ENCODE data around the gene SMTN. TPM values are rescaled to one million over a fixed set of nuclear protein-coding genes. Genes with fewer than 3 reads are reported as not detected.
"Not testable (repeated sequence)": the region's sequence is repeated elsewhere in the genome, so short reads cannot be mapped to it uniquely, and the experiment has no call there.

The SMTN gene
- total RNA-seq, 1 experiment from 2014 or later, result 170 TPM

DNA sequence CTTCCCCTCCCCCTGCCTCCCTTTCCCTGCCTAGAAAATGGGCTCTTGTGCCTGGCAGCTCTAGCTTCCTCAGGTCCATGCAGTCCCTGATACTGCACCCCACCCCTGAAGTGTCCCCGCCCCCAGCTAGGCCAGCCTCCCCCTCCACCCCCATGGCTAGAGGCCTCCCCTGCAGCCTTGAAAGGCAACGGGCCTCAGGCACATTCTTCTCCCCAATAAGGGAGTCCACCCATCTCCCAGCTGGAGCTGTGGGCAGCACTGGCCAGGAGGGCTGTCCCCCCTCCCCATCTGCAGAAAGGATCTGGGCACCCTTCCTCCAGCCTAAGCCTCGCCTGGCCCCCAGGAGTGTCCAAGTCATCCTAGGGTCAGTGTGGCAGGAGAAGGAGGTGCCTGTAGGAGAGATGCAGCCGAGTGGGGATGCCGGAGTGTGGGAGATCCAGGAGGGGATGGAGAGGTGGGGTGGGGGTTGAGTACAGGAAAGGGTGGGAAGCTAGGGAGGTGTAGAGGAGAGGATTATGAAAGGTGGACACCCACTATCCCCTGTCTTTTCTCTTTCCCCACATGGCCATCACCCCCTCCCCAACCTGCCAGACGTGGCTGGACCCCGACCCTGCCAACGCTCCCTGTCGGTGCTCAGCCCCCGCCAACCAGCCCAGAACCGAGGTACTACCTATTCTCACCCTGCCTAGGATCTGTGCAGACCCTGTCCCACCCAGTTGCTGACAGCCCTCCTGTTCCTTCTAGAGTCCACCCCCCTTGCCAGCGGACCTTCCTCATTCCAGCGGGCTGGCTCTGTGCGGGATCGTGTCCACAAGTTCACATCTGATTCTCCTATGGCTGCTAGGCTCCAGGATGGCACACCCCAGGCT lies 9.3 kb downstream of the SMTN start:
- DNase-seq (ENCODE audit: low read depth), result no peak

DNA sequence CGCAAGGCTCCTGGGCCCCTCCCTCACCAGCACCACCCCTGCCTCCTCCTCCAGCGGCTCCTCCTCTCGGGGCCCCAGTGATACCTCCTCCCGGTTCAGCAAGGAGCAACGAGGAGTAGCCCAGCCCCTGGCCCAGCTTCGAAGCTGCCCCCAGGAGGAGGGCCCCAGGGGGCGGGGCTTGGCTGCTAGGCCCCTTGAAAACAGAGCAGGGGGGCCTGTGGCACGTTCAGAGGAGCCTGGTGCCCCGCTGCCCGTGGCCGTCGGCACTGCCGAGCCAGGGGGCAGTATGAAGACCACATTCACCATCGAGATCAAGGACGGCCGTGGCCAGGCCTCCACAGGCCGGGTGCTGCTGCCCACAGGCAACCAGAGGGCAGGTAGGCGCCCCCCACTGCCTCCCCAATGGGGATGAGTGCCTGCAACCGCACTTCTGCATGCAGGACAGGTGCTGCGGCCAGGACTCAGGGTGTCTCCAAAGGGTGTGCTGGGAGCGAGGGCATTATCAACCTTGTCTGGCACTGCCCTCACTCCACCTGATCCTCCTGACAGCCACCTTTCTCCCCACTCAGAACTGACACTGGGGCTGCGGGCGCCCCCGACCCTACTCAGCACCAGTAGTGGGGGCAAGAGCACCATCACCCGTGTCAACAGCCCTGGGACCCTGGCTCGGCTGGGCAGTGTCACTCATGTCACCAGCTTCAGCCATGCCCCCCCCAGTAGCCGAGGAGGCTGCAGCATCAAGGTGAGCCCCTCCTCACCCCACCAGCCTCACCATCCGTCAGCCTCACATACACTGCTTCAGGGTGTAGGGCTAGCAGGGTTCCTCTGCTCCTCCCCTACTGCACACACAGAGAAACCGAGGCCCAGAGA lies 10.2 kb downstream of the SMTN start:
- DNase-seq (ENCODE audit: low read depth), result no peak

DNA sequence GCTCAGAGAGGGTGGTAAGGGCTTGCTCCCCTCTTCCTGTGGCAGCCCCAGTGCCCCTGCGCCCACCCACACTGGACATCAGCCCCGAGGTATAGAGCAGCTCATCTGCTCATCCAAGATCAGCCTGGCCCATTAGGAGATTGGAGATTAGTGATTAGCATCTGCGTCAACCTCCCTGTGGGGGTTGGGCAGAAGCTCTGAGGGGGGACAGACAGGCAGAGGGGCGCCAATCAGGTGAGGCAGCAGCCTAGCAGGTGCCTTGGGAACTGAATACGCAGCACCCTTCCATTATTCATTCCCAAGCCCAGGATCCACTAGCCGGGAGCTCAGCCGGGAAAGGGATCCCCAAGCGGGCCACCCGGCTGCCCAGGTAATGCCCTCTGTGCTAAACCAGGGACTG lies 11.0 kb downstream of the SMTN start:
- DNase-seq (ENCODE audit: low read depth), result no peak

DNA sequence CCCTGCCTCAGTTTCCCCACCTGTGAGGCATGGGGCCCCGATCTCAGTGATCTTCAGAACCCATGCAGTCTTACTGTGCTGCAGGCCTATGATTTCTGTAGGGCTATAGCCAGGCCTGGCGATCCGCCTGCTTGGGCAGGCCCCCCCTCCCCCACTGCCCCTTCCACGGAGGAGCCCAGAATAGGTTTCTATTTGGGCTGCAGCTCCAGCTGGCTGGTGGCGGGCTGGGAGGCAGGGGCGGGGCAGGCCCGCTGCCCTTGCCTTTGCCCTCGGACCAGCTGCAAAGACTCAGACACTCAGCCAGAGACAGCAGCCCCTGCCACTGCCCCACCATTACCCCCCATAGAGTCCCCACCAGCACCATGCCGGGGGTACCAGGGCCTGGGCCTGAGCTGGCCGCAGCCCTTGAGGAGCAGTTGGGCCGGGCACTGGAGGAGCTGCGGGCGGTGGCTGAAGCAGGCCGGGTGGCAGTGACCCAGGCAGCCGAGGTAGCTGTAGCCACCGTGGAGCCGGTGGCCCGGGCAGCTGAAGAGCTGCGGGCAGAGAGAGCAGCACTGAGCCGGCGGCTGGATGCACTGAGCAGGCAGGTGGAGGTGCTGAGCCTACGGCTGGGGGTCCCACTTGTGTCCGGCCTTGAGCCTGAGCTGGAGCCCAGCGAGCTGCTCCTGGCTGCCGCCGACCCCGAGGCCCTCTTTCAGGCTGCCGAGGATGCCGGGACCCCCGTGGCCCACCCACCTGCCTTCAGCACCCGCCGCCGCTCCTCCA lies 12.2 kb downstream of the SMTN start:
- DNase-seq (ENCODE audit: low read depth), result no peak

DNA sequence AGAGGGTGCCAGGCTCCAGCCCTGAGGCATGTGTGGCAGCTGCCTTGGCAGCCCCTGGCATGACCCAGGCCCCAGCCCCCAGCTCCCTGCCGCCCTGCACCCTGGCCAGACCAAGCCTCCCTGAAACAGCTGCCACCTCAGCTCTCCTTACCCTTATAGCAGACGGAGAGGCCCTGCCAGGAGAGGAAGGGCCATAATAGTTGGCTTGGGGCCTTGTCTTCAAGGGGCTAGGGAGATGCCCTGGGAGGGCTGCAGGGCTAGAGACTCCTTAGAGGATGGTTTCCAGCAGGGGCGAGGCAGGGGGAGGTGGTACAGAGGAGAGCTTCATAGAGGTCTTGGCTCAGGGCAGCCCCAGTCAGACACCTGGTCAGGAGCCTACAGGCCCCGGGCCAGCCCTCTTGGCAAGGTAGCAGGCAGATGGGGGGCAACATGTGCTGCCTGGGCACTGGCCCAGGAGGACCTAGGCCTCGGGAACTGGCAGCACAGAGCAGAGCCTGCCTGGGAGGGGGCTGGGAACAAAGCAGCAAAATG lies 13.0 kb downstream of the SMTN start:
- DNase-seq (ENCODE audit: low read depth), result no peak

DNA sequence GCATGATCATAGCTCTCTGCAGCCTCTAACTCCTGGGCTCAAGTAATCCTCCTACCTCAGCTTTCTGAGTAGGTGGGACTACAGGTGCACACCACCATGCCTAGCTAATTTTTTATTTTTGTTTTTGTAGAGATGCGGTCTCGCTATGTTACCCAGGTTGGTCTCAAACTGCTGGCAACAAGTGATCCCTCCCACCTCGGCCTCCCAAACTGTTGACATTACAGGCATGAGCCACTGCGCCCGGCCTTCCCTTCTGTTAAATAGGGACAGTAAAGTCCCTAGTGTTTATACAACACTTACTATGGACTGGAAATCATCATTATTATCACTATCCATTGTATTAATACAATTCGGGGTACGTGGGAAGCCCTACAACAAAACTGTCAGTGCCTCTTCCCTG lies 13.6 kb downstream of the SMTN start:
- DNase-seq (ENCODE audit: low read depth), result no peak

DNA sequence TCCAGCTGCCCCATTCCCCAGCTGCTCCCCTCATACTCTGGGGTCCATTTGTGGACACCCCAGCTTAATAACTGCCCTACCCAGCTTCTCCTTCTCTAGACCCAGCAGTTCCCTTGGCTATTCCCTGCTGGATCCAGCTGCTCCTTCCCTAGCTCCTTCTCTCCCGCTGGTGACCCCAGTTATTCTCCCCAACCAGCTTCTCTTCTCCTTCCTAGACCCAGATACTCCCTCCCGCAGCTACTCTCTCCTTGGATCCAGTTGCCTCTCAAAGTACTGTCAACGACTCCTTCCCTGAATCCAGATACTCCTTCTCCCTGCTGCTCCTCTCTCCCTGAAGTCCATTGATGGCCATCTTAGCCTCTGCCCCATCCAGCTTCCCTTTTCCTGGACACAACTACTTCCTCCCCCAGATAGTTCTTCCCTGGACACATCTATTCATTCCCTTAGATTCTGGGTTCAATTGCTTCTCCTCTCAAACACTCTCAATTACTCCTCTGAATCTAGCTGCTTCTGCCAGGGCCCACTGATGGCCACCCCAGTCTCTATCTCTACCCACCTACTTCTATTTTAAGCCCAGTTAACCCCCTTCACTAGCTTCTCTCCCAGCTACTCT lies 14.6 kb downstream of the SMTN start:
- no peak for DNase-seq (ENCODE audit: low read depth)

DNA sequence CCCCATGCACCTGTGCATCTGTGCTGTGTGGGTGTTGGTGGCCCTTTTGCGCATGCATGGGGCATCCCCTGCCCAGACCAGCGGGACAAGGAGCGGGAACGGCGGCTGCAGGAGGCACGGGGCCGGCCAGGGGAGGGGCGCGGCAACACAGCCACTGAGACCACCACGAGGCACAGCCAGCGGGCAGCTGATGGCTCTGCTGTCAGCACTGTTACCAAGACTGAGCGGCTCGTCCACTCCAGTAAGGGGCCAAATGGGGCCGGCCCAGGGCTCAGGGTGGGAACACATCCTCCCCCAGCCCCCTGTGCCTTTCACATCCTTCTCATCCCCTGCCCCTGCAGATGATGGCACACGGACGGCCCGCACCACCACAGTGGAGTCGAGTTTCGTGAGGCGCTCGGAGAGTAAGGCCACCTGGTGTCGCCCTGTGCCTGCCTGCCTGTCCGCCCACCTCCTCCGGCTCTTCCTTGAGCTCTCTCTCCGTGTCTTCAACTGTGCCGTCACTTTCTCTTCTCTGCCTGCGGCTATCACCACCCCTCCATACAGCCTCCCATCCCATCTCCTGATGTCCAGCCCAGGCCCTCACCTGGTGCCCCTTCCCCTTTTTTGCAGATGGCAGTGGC lies 15.7 kb downstream of the SMTN start:
- DNase-seq (ENCODE audit: low read depth), result no peak

DNA sequence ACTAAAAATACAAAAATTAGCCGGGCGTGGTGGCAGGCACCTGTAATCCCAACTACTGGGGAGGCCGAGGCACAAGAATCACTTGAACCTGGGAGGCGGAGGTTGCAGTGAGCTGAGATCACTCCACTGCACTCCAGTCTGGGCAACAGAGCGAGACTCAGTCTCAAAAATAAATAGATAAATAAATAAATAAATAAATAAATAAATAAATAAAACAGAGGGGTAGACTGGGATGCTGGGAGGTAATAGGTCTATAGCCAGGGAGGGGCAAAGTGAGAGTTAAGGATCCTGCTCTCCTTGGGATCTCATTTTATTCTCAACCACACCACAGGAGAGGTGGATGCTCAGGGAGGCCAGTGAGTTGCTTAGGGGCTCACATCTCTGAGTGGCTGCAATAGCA lies 16.4 kb downstream of the SMTN start:
- not testable (repeated sequence) for DNase-seq (ENCODE audit: low read depth)

DNA sequence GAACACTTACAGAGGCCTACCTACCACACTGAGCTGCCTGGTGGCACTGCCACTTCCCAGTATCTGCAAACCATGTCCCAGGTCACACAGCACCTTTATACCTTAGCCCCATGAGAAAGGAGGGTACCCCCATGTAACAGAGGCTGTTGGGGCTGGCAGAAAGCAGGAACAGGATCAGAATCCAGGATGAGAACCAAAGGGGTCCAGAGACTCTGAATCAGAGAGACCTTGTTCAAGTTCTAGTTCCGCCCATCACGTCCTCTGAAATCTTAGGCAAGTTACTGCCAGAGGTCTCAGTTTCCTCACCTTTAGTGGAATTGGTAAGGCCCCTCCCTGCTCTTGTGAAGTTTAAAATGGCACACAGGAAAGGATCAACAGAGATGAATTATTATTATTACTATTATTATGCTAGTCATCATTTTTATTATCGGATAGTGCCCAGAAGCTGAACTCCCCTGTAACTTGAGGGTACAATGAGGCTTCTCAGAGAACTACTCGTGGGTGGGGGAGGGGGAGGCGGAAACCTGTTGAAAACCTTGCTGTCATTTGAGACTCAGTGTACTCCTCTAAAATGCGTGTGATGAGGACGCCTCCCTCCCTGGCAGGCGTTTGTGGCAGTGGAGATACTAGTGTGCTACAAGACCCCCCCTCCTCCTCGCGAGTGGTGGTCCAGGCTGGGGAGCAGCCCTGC lies 17.0 kb downstream of the SMTN start:
- DNase-seq (ENCODE audit: low read depth), result no peak

DNA sequence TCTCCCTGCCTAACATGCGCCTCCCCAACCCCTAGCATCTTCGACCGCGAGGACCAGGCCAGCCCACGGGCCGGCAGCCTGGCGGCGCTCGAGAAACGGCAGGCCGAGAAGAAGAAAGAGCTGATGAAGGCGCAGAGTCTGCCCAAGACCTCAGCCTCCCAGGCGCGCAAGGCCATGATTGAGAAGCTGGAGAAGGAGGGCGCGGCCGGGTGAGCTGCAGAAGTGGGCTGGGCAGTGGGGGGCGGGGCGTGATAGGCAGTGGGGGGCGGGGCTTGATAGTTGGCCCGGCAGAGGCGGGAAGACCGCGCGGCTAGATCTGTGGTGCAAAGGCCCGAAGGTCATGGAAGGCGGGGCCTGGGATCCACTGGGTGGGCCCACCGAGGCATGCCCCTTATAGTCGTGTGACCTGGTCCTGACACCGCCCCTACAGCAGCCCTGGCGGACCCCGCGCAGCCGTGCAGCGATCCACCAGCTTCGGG lies 17.6 kb downstream of the SMTN start:
- DNase-seq (ENCODE audit: low read depth), result no peak

DNA sequence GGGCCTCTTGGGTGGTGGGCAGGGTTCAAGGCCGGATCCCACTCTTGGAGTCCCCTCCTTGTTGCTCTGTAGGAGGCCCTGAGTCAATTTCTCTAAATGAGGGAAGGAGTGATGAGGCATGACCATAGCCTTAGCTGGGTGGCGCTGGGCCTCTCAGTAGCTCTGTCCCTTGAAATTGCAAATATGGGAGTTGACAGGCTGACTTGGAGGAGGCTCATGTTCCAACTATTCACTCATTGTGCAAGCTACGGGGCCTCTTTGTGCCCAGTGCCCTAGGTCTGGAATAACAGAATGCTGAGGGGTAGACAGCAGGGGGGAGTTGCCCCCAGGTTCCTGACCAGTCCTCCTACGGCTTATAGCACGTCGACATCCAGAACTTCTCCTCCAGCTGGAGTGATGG lies 18.3 kb downstream of the SMTN start:
- no peak for DNase-seq (ENCODE audit: low read depth)

DNA sequence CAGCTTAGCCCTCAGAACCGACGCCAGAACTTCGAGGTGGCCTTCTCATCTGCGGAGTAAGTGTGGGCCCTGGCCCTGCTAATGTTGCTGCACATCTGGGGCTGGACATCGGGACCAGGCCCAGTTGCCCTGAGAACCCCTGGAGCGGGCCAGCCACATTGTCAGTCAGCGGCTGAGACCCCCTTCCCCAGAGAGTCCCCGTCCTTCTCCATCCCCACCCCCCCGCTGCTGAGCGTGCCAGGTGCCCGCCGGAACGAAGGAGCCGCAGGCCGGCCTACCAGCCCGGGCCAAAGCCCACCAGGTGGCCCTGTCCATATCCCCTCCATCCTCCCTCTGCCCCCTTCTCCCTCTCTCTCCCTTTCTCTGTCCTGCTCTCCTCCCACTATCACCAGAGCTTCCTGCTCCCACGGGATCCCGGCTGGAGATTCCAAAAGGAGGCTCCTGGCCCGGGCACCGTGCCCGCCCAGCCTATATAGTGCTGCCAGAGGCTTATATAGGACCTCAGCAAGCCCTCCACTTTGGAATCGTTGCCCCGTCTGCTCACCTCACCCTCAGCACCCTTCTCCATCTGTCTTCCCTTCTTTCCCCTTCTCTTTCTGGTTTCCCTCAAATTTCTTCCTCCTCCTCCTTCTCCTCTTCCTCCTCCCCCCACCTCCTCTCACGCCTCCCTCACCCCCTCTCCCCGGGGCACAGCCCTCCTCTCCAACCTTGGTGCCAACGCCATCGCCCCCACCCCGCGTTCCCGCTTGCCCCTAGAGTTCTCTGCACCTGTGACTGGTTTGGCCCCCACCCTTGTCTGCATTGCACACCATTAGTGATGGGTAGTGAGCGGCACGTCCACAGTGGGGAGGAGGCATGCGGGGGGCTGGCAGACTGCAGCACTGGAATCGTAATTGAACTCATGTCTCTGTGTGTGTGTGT lies 19.0 kb downstream of the SMTN start:
- DNase-seq (ENCODE audit: low read depth), result no peak

DNA sequence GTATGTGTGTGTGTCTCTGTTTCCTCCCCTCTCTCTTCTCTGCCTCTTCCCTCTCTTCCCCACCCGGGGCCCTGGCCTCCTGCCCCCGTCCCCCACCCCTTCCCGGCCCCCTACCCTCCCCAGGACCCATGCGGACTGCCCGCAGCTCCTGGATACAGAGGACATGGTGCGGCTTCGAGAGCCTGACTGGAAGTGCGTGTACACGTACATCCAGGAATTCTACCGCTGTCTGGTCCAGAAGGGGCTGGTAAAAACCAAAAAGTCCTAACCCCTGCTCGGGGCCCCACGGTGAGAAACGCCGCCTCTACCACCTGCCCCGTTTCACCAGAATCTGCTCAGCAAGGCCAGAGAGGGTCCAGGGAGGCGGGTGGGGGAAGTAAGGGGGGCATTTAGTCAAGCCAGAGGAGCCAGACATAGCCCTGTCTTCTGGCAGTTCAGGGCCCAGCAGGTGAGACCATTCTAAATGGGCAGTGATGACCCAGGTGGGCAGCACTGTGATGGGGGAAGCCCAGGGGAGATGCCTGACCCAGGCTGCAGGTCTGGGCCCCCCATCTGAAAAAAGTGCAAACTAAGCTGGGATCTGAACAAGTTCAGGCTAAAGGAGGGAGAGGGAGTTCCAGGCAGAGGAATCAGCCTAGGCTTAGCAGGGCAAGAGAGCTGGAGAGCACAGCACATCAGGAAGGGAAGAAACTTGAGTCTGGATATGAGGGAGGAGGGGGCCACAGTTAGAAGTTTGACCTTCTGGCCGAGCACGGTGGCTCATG lies 19.8 kb downstream of the SMTN start:
- DNase-seq (ENCODE audit: low read depth), result no peak

DNA sequence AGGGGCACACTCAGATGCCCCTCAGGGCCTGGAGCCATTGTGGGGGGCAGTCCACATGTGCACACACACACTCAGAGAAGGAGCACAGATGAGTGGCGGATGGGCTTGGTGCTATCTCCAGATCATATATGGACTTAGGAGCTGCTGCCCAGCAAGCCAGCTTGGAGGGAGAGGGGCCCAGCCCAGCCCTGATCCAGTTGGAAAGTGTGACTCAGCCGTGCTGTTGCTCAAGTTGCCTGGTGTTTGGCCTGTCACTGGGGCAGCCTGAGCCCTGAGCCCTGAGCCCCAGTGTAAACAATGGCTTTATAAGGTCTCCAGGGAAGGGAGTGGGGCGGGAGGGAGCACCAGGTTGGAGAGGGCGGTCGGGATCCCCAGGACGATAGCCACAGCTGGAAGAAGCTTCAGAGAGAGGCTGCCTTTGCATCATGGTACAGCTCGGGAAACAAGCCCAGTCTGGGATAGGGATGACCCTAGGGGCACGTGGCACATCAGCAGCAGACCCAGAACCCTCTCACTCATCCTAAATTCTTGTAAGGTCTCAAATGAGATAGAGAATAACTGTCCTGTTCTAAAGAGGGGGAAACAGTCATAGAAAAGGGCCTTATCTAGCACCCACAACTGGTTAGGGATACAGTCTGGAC lies 21.4 kb downstream of the SMTN start:
- DNase-seq (ENCODE audit: low read depth), result peak; percentile 92

DNA sequence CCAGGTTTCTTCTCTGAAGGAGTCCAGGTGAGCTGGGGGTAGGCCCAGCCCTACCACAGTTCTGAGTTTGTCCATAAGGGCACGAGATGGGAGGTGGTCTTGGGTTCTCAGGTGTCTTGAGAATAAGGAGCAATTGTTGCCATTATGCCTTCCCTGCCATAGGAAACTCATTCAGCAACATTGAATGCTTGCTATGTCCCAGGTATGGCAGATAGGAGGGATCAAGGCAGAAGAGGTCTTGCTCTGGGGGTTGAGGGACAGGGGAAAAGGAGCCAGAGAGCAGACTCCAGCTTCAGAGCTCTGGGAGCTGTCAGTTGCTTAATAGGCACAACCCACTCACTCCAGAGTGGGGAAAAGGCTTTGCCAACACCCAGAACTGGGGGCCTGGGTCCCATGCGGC lies 22.0 kb downstream of the SMTN start:
- no peak for DNase-seq (ENCODE audit: low read depth)

DNA sequence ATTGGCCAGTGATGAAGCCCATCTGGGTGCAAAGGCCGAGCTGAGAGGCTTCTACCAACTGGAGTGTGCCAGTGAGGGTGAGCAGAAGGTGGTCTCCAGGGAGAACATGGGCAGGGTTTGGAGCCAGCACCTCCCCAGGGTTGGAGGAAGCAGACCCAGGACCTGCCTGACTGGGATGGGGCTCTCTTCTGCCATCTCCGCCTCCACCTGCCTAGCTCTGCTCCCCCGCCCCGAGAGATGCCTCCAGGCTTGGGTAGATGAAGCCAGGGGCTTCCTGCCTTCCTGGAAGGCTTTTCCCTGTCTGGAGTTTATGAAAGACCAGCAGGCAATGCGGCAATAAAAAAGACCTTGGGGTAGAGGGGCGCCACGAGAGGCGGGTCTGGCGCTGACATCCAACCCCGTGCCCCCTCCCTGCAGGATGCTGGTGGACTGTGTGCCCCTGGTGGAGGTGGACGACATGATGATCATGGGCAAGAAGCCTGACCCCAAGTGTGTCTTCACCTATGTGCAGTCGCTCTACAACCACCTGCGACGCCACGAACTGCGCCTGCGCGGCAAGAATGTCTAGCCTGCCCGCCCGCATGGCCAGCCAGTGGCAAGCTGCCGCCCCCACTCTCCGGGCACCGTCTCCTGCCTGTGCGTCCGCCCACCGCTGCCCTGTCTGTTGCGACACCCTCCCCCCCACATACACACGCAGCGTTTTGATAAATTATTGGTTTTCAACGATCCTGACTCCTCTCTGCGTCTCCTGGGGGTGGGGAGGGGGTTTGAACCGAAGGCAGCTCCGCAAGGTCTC lies 23.0 kb downstream of the SMTN start:
- no peak for DNase-seq (ENCODE audit: low read depth)

All from LHCN-M2 (cell line).